Measurements from ENCODE around the gene FBRSL1. TPM values are rescaled to one million over a fixed set of nuclear protein-coding genes. Genes with fewer than 3 reads are reported as not detected.

The FBRSL1 gene
- total RNA-seq, 2 experiments from 2014 or later, result 60.3 to 65.4 TPM

DNA sequence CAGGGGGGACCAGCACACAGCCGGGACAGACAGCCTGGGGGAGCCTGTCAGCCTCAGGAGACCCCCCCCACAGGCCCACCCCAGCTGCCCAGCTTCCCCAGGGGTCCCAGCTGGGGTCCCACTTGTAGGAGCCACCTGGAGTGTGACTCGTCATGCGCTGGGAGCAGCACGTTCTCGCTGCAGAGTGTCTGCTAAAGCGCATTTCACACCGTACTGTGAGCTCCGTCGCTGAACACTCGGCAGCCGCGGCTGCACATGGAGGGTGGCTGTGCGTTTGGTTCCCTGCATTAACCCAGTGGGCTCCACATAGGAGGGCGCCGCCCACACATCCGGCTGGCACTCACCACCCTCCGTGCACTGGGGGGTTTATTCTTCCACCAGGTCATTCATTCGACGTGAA, 56.7 kb downstream of the FBRSL1 start:
- POLR2A ChIA-PET, result no interaction called here
- CTCF ChIA-PET, result no interaction called here

DNA sequence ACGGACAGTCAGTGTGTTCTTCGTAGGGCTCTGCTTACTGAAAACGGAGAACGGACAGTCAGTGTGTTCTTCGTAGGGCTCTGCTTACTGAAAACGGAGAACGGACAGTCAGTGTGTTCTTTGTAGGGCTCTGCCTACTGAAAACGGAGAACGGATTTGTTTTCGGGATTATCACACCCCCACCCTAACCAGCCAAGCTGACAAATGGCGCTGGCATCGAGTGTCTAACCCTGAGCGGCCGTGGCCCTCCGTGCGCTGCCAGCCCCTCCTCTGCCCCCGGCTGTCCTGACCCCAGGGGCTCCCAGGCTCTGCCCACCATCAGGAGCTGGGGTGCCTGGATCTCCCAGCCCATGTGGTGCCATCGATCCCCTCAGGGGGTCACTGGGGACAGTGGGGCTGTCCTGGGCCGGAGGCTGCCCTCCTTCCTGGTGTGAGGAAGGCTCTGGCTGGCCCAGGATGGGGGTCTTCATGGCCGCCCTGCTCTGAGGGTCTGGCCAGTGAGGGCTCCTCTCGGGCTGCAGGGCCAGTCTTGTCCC, 57.3 kb downstream of the FBRSL1 start:
- ChIA-PET CTCF (no interaction called here), POLR2A (no interaction called here)

DNA sequence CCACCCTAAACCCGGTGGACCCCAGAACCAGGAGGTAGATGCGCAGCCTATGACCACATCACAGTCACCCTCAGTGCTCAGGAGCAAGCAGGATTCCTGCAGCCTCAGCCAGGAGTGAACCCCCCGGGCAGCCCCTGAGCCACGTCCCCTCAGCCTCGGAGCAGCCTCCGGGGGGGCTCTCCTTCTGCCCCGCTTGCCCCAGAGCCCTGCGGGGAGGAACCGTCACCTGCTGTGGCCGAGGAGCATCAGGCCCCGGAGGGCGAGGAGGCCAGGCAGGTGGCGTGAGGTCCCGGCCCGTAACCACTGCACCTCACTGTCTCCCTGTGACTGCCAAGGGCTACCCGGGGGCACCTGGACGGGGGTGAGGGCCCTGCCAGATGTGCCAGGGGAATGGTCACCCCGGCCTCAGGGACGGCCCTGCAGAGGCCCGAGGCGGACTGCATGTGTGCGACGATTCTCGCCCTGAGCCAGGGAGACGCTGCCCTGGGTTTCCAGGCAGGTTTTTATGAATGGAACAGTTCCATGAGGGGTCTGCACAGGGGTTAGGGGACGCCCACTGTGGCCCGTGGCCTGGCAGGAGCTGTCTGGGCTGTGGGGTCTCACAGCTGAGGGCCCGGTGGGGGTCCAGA, 58.6 kb downstream of the FBRSL1 start:
- CTCF ChIA-PET, result no interaction called here
- POLR2A ChIA-PET, result no interaction called here

DNA sequence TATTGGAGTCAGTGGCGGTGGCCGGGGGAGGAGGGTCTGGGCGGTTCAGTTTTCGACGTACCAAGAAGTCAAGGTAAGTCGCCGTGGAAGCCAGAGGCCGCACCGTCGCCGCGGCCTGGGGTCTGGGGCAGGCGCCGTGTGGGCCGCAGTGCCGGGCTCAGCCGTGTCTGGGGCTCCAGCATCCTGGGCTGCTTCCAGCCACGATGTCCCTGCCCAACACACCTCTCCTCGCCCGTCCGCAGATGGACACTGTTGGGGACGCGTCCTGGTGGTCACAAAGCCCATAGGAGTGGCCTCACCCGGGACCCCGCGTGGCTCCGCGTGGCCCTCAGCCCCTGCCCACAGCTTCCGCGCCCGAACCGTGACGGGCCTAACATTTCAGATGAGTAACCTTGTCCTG, 59.1 kb downstream of the FBRSL1 start:
- POLR2A ChIA-PET, result no interaction called here
- CTCF ChIA-PET, result no interaction called here

DNA sequence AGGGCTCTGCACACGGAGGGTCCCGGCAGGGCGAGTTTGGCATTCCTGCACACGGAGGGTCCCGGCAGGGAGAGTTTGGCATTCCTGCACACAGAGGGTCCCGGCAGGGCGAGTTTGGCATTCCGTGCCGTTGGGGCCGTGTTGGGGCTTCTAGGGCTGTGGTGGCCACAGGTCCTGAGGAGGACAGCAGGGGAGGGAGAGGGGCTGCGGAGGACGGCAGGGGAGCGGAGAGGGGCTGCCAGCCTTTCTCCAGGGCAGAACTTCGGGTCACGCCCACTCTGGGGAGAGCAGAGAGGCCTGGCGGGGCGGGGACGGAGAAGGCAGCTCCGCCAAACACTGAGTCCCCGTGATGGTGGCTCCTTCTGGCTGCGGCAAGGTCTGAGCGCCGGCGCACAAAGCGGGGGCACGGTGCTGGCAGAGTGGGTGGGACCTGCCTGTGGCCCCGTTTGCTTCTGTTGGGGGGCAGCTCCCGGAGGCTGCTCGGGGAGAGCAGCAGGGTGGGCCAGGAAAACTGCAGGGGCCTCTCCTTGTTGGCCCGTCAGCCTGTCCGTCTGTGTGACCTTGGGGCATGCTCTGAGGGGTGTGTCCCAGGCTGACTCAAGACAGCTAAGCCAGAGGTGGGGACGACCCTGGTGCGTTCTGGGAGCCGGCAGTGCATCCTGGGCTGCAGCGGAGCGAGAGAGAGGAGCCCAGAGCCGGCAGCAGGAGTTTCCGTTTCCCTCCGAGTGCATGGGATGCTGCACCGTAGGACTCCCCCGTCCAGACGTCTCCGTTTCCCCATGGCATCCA, 60.3 kb downstream of the FBRSL1 start:
- ChIA-PET CTCF (no interaction called here), POLR2A (no interaction called here)

DNA sequence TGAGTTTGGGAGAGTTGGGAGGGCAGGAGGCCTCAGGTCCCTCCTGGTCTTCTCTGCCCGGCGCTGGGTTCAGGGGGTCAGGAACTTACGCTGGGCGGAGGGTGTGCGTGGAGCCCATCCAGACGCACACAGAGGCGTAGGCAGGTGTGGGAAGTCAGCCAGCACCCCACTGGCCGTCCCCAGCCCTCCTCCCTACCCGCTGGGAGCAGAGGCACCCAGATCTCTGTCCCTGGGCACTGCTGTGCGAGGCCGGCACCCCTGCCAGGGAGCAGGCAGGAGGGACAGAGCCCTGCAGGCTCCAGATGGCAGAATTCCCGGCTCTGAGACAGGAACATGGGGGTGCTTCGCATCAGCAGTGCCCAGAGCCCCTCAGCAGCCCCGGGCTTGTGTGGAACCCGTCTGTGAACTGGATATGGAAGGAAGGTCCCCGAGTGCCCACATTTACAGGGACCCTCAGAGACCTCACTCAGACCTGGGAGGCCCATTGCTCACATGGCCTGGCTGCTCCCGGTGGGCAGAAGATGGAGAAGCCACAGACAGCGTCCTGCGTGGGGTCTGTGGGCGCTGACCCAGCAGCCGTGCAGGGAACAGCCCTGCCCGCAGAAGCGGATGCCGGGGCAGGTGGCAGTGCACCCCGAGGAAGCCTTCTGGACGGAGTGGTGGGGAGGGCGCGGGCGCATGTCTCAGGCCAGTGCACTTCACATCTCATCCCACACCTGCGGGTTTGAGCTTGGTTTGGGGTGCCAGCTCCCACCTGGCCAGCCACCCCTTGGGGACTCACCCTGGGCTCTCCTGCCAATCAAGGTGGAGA, 61.1 kb downstream of the FBRSL1 start:
- POLR2A ChIA-PET, result no interaction called here

DNA sequence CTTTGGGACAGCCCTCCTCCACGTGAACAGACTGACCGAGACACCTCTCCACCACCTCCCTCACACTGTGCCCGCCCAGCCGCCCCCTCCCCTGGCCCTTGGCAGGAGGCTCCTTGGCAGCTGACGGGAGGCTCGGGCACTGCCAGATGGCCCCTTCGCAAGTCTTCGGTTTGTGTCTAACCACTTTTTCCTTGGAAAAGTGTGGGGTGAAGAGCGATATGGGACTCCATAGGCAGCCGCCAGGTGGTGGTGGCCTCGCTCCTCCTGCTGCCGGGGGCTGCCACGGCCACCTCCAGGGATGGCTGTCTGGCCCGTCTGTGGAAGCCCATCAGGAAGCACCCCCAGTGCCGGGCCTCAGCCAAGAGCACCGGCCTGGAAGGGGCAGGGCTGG, 61.7 kb downstream of the FBRSL1 start:
- POLR2A ChIA-PET, result no interaction called here
- CTCF ChIA-PET, result no interaction called here

More for the DNA sequence above, 61.1 kb downstream of the FBRSL1 start:
- CTCF ChIA-PET, result no interaction called here

DNA sequence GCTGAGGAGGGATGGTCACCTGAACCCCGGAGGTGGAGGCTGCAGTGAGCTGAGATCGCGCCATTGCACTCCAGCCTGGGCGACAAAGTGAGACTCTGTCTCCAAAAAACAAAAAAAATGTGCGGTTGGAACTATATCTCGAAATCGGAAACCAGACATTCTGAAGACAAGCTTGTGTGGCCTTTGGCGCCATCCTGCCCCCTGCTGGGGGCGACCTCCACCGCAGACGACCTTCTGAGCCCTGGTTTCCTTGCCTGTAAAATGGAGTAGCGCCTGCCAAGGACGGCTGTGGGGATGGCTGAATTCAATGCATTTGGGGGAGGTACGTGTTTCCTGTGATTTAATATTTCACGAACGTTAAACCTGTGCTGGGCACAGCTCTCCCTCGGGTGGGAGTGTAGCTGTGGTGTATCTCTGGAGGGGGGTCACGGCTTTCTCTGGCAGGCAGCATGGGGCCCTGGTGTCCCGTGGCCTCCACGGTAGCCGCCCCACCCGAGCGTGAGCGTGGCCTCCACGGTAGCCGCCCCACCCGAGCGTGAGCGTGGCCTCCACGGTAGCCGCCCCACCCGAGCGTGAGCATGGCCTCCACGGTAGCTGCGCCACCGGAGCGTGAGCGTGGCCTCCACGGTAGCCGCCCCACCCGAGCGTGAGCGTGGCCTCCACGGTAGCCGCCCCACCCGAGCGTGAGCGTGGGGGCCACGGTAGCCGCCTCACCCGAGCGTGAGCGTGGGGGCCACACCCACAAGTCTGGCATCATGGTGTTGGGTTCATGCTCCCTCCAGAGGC, 65.1 kb downstream of the FBRSL1 start:
- ChIA-PET CTCF (interaction anchor here (1.9 kb wide), 1 partner anchor 140 kb away, joined by 7 read pairs; no protein-coding TSS in a partner anchor), POLR2A (no interaction called here)

DNA sequence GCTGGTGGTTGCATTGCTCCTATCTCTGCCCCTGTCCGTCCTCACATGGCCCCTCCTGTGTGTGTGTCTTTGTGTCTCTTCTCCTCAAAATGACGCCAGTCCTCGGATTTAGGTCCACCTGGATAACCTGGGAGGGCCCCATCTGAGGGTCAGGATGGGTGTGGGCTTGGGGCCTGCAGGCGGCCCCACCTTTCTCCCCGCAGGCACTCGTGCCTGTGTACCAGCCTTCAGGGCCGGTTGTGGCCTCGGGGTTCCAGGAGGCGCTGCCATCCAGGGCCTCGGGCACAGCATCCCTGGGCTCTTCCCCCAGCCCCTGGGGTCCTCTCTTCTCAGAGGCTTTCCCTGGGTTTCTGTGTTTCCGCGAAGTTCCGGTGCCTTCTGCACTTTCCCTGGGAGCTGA, 65.7 kb downstream of the FBRSL1 start:
- CTCF ChIA-PET, result interaction anchor here (1.9 kb wide), 1 partner anchor 141 kb away, joined by 7 read pairs; no protein-coding TSS in a partner anchor
- POLR2A ChIA-PET, result no interaction called here

DNA sequence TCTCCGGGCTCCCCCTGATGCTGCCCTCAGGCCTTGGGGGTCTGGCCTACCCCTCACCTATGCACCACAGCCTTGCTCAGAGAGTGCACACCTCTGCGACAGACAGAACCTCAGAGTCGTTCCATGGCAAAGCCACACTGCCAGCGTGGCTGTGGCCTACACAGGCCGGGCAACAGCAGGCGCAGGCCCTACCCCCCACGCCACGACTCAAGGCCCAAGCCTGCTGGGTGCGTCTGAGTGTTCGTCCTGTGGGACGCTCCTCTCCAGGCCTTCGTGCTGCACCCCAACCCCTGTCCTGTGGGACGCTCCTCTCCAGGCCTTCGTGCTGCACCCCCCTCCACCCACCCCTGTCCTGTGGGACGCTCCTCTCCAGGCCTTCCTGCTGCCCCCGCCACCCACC, 66.3 kb downstream of the FBRSL1 start:
- ChIA-PET POLR2A (no interaction called here), CTCF (no interaction called here)

DNA sequence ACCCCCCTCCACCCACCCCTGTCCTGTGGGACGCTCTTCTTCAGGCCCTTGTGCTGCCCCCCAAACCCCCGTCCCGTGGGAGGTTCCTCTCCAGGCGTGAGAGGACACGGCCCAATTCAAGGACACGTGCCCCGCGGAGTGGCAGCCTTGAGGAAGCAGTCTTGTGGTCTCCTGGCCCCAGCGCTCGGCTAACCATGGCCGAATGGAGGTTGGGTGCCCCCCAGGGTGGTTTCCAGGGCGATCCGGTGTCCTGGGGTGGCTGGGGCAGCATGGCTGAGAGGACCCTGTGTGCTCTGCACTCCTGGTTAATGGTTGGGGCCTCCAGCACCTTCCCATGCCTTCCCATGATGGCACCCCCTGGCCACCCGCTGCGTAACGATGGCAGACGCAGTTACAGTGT, 66.8 kb downstream of the FBRSL1 start:
- CTCF ChIA-PET, result interaction anchor here (1.4 to 3.0 kb wide), 2 partner anchors 58 to 142 kb away, joined by 3 to 11 read pairs; no protein-coding TSS in a partner anchor
- POLR2A ChIA-PET, result no interaction called here

DNA sequence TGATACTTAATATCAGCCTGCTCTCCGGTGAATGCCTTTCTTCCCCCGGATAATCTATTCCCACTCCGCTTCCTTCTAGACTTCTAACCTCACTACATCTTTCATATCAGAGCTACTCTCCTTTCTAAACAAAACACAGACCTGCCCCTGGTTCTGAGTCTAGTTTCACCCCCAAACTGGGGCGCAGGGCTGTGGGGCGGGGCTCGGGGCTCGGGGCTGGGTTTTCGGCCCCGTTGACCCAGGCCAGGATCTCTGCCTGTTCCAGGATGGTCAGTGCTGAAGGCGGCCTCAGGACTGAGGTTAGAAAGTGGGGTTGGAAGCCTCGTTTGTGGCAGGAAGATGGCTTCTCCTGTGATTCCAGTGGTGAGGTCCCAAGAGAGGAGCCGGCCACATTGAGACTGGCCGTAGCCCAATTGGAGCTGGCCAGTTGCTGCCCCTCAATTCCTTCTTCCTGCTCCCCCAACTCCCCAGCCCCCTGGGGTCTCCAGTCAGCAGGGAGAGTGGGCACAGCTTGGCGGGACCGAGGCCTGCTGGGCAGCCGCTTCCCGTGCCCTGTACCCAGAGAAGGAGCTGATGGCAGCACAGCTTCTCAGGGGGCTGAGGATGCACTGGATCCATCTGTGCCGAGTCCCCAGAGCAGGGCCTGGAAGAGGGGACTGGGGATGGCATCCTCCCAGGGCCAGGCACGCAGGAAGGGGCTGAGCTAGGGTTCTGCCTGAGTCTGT, 67.5 kb downstream of the FBRSL1 start:
- ChIA-PET CTCF (interaction anchor here (1.4 to 3.0 kb wide), 2 partner anchors 57 to 143 kb away, joined by 3 to 11 read pairs; no protein-coding TSS in a partner anchor), POLR2A (no interaction called here)

DNA sequence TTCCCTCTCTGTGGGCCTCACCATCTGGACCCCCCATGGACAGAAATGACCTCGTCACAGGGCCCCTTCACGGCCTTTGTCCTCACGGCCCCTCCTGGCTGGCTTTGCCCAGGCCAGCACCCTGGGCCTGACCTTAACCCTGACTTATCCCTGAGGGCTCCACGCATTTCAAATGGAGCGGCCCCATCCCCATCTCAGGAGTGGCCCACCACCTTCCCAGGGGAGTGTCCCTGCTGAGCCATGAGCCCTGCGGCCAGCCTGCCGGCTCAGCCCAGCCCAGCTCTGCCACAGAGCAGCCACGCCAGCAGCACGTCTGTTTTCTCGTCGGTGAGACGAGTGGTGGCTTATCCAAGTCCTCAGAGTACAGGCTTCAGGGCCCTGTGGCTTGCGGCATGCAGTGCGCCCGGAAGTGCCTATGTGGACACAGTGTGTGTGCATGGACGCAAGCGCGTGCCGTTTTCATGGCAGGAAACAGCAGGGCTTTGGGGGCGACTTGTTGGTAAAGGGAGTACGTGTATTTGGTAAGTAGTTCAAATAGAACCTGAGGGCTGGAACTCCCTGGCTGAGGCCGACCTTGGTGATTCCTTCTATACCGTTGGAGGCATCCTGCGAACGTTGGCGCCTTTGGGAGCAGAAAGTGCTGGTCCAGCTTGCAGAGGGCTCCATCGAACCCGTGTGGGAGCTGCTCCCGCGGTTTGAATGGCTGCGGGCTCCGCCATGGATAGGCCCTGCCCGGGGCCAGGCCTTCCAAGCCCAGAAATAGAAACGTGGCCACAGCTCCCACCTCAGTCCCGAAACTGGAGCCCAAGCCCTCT, 68.3 kb downstream of the FBRSL1 start:
- ChIA-PET POLR2A (no interaction called here), CTCF (interaction anchor here (0.9 to 3.0 kb wide), 3 partner anchors 57 to 144 kb away, joined by 3 to 11 read pairs (median 3); no protein-coding TSS in a partner anchor)

DNA sequence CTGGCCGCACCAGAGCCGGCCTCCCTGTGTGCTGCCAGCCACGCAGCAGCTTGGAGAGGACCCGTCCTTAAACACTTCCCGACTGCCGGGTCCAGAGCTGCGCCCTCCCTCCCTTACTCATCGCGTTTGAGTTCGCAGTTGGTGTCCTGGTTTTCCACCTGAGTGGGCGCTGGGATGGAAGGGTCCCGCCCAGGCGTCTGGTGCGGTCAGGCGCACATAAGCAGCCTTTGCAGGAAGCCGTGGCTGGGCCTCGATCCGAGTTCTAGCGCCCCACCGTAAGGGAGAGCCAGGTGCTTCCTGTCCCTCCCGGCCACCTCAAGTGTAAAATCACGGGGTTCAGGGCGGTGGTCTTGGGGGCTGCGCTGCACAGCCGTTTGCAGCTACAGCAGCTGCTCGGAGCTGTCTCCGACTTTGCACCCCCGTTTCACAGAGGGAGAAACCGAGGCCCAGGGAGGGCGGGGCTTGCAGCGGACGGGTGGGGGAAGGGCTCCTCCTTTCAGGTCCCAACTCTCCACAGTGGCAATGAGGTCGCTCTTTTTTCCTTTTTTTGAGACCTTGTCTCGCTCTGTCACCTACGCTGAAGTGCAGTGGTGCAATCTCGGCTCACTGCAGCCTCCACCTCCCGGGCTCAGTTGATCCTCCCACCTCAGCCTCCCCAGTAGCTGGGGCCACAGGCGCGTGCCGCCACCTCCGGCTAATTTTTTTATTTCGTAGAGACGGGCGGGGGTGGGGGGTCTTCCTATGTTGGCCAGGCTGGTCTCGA, 69.1 kb downstream of the FBRSL1 start:
- POLR2A ChIA-PET, result no interaction called here
- CTCF ChIA-PET, result interaction anchor here (0.9 to 3.0 kb wide), 2 partner anchors 142 to 145 kb away, joined by 3 to 11 read pairs; no protein-coding TSS in a partner anchor

DNA sequence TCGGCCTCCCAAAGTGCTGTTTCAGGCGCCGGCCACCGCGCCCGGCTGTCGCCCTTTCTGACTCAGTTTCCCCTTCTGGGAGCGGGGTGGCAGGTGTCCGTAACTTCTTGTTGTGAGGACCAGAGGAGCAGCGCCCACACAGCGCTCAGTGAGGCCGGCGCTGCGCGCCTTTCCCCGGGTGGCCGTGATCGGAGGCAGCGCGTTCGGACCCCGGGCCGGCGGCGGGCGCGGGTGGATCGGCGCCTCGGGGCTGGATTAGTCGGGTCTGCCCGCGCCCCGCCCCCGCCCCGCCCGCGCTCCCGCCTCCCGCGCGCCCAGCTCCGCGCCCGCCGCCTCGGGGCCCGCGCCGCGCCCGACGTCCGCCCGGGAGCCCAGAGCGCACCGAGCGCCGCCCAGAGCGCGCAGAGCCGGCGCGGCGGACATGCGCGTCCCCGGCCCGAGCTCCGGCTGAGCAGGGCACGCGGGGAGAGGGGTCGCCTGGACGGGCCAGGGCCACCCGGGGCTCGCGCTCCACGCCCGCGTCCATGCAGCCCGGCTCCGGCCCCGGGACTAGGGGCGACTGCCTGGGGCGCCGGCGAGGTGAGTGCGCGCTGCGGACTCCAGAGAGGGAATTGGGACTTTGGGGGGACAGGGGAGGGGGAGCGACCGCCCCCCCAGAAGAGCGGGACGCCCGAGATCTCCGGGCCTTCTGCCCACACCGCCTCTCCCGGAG, 69.9 kb downstream of the FBRSL1 start:
- CTCF ChIA-PET, result interaction anchor here (3.0 kb wide), 1 partner anchor 145 kb away, joined by 11 read pairs; no protein-coding TSS in a partner anchor

DNA sequence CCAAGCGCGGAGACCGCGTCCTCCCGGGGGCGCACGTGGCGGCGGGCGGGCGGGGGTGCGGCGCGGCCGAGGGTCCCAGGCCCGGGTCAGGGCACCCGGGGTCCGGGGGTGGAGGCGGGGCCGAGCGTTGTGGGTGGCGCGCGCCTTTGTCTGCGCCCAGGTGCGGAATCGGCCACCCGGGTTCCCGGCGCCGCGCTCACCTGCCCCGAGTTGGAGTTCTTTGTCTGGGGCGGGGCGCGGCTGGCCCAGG, 70.3 kb downstream of the FBRSL1 start:
- ChIA-PET POLR2A (no interaction called here), CTCF (interaction anchor here (1.4 kb wide), 3 partner anchors 55 to 146 kb away, joined by 4 to 17 read pairs (median 5); no protein-coding TSS in a partner anchor)

More for the DNA sequence above, 69.9 kb downstream of the FBRSL1 start:
- POLR2A ChIA-PET, result no interaction called here
